Measurements from ENCODE around the gene FOLR1.

The FOLR1 gene

GRCh38 chr11:72224564-72225410, 32.8 kb downstream of the FOLR1 start, which contains the start of gene INPPL1:
INPPL1 (plus strand) TSS chr11:72224767; CDS start chr11:72224985, 218 bp downstream.
- DNase-seq: peak; percentile 25

- no peak for DNase-seq
These were observed 33.5 kb downstream of the FOLR1 start for GRCh38 chr11:72225411-72225951.

GRCh38 chr11:72226701-72227100, 34.8 kb downstream of the FOLR1 start:
- no peak for DNase-seq

GRCh38 chr11:72227316-72228228, 35.6 kb downstream of the FOLR1 start:
- no peak for DNase-seq

GRCh38 chr11:72228229-72228843, 36.4 kb downstream of the FOLR1 start:
- no peak for DNase-seq

- DNase-seq: no peak
These were observed 36.9 kb downstream of the FOLR1 start for GRCh38 chr11:72228844-72229231.

- DNase-seq: no peak
These were observed 37.5 kb downstream of the FOLR1 start for GRCh38 chr11:72229336-72229924.

- no peak for DNase-seq
These were observed 38.2 kb downstream of the FOLR1 start for GRCh38 chr11:72229925-72230763.

GRCh38 chr11:72230764-72231365, 38.9 kb downstream of the FOLR1 start:
- no peak for DNase-seq

GRCh38 chr11:72231396-72232259, 39.7 kb downstream of the FOLR1 start:
- DNase-seq: no peak

GRCh38 chr11:72232260-72233055, 40.5 kb downstream of the FOLR1 start:
- DNase-seq: no peak

- DNase-seq: no peak
These were observed 41.3 kb downstream of the FOLR1 start for GRCh38 chr11:72233056-72233772.

- DNase-seq: no peak
These were observed 42.0 kb downstream of the FOLR1 start for GRCh38 chr11:72233773-72234513.

- no peak for DNase-seq
These were observed 42.5 kb downstream of the FOLR1 start for GRCh38 chr11:72234514-72234830.

- no peak for DNase-seq
These were observed 43.0 kb downstream of the FOLR1 start for GRCh38 chr11:72234920-72235319.

GRCh38 chr11:72235351-72236057, 43.6 kb downstream of the FOLR1 start:
- DNase-seq: no peak

GRCh38 chr11:72236083-72236697, 44.2 kb downstream of the FOLR1 start:
- DNase-seq: no peak
